ENCODE results near the gene AKAP8L. TPM values are rescaled to one million over a fixed set of nuclear protein-coding genes. Genes with fewer than 3 reads are reported as not detected.

The AKAP8L gene
- total RNA-seq, 1 experiment from 2014 or later: 231 TPM

- Mint-ChIP-seq H3K9me3 (no peaks in the 10 kb centered on the region), H3K4me3 (peak overlapping the region; percentile 91), H3K27me3 (ENCODE audit: low read depth) (no peaks in the 10 kb centered on the region), H3K27ac (peak overlapping the region; percentile 94), H3K36me3 (no peaks in the 10 kb centered on the region), H3K4me1 (peaks cover 38% of the 10 kb centered on the region)
- ChIA-PET CTCF (interaction anchor here (0.5 to 2.2 kb wide), 3 partner anchors 48 to 240 kb away, joined by 3 to 12 read pairs (median 5); partner anchors contain the start of gene AKAP8), POLR2A (interaction anchor here (0.6 to 1.8 kb wide), 3 partner anchors 17 to 48 kb away, joined by 3 to 8 read pairs (median 5); partner anchors contain the start of gene AKAP8)
- peak; percentile 48 for DNase-seq (ENCODE audit: low spot score)
- ATAC-seq: peak; percentile 40
- TF ChIP-seq ZNF232 (CRISPR knock-in tag; IDR thresholded peaks at IDR 0.05) (no peak), CREM (CRISPR knock-in tag; IDR thresholded peaks at IDR 0.05) (no peak; the same call in 1 of the 2 replicates), TEAD4 (CRISPR knock-in tag; IDR thresholded peaks at IDR 0.05) (0 out of 2 replicates have a peak, but pooled peaks have one; percentile 41), NFYB (CRISPR knock-in tag; conservative IDR thresholded peaks at IDR 0.05; ENCODE audit: low read depth) (no peak), FOXK1 (CRISPR knock-in tag; IDR thresholded peaks at IDR 0.05) (0 out of 2 replicates have a peak, but pooled peaks have one; percentile 22), ZNF138 (CRISPR knock-in tag; conservative IDR thresholded peaks at IDR 0.05) (no peak), NFATC4 (CRISPR knock-in tag; IDR thresholded peaks at IDR 0.05) (no peak), NR1H2 (CRISPR knock-in tag; IDR thresholded peaks at IDR 0.05) (no peak), KAT7 (CRISPR knock-in tag; IDR thresholded peaks at IDR 0.05; ENCODE audit: borderline replicate concordance) (peak; percentile 20; the same call in 1 of the 2 replicates), FOXP1 (CRISPR knock-in tag; IDR thresholded peaks at IDR 0.05; ENCODE audit: borderline replicate concordance) (no peak), STAT6 (CRISPR knock-in tag; conservative IDR thresholded peaks at IDR 0.05; ENCODE audit: low read depth) (no peak), ELF4 (CRISPR knock-in tag; IDR thresholded peaks at IDR 0.05; ENCODE audit: low read depth) (no peak), ARID4B (CRISPR knock-in tag; IDR thresholded peaks at IDR 0.05; ENCODE audit: borderline replicate concordance) (0 out of 2 replicates have a peak, but pooled peaks have one; percentile 49), E2F1 (CRISPR knock-in tag; IDR thresholded peaks at IDR 0.05) (no peak), JUN (CRISPR knock-in tag; IDR thresholded peaks at IDR 0.05) (0 out of 2 replicates have a peak, but pooled peaks have one; percentile 30), FOXP4 (CRISPR knock-in tag; IDR thresholded peaks at IDR 0.05) (peak; percentile 71; the same call in 1 of the 2 replicates), HMGXB4 (CRISPR knock-in tag; IDR thresholded peaks at IDR 0.05) (0 out of 2 replicates have a peak, but pooled peaks have one; percentile 41), AR (CRISPR knock-in tag; IDR thresholded peaks at IDR 0.05) (no peak), NFE2L1 (CRISPR knock-in tag; IDR thresholded peaks at IDR 0.05) (0 out of 2 replicates have a peak, but pooled peaks have one; percentile 29), FOXJ3 (CRISPR knock-in tag; IDR thresholded peaks at IDR 0.05; ENCODE audit: borderline replicate concordance) (no peak), OVOL2 (CRISPR knock-in tag; IDR thresholded peaks at IDR 0.05; ENCODE audit: borderline replicate concordance) (no peak)
Observed at GRCh38 chr19:15331419-15332310, 87.1 kb downstream of the AKAP8L start.
